HCT116 (cell line): ENCODE results near the gene CRELD2.

Source experiments
- REST ChIP-seq: IDR thresholded peaks from 2 replicates; pipeline ENCODE4 v1.6.1; 2012; ENCODE audit warnings: low read depth
- ZBTB33 ChIP-seq: IDR thresholded peaks from 2 replicates; pipeline ENCODE4 v1.6.1; 2011; ENCODE audit warnings: mild to moderate bottlenecking, low read length, moderate library complexity; ENCODE audit not compliant: insufficient replicate concordance; ENCODE audit errors: extremely low read depth

GRCh38 chr22:49951678-49951985, 33.2 kb downstream of the CRELD2 start:
- TF ChIP-seq ZBTB33 (no peak), REST (no peak)
